Fibroblast of villous mesenchyme (primary cell): Measurements from ENCODE around the gene LRRC58. TPM values are rescaled to one million over a fixed set of nuclear protein-coding genes. Genes with fewer than 3 reads are reported as not detected.
"Not testable (repeated sequence)": the region's sequence is repeated elsewhere in the genome, so short reads cannot be mapped to it uniquely, and the experiment has no call there.

Experiments used
- DNase-seq: peaks from one replicate; pipeline ENCODE4 v3.0.0-alpha.2; 2010; ENCODE audit warnings: low read depth
- H3K4me3 ChIP-seq: 2 replicates; pipeline ENCODE4 v1.5.1; 2011; ENCODE audit warnings: low read depth, mild to moderate bottlenecking, low read length
- total RNA-seq: library from RNA; depleted of rRNA; stranded (reverse); fragments of >200 nt; gene quantifications from 2 replicates; pipeline ENCODE4 v1.2.3, GENCODE V29; 2012
- TF ChIP-seq, protein P1 (sequence below): IDR thresholded peaks from 2 replicates; pipeline ENCODE4 v1.5.1; 2012; ENCODE audit warnings: low read depth, mild to moderate bottlenecking, low read length; ENCODE audit not compliant: insufficient read depth

LRRC58 gene
- total RNA-seq, 1 donor: 29.4 TPM

DNA sequence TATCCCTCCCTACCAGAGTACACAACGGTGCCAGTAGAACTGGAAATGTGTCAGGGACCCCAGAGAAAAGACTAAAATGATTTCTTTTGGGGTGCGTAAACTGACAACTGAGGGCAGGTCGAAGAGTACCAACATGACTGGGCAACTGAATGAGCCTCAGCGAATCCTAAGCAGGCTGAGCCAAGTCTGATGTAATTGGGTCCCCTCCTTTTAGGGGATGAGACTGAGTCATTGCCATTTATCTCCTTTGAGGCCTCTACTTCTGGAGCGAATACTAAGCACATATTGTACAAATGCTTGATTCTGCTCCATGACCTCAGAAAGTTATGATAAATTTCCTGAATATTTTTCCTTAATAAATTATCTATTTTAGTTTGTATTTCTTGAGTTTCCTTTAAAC, 46.8 kb downstream of the LRRC58 start:
- peak; percentile 13 for DNase-seq
- TF ChIP-seq, protein P1, sequence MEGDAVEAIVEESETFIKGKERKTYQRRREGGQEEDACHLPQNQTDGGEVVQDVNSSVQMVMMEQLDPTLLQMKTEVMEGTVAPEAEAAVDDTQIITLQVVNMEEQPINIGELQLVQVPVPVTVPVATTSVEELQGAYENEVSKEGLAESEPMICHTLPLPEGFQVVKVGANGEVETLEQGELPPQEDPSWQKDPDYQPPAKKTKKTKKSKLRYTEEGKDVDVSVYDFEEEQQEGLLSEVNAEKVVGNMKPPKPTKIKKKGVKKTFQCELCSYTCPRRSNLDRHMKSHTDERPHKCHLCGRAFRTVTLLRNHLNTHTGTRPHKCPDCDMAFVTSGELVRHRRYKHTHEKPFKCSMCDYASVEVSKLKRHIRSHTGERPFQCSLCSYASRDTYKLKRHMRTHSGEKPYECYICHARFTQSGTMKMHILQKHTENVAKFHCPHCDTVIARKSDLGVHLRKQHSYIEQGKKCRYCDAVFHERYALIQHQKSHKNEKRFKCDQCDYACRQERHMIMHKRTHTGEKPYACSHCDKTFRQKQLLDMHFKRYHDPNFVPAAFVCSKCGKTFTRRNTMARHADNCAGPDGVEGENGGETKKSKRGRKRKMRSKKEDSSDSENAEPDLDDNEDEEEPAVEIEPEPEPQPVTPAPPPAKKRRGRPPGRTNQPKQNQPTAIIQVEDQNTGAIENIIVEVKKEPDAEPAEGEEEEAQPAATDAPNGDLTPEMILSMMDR: no peak
- H3K4me3 ChIP-seq: no peak overlapping the region

DNA sequence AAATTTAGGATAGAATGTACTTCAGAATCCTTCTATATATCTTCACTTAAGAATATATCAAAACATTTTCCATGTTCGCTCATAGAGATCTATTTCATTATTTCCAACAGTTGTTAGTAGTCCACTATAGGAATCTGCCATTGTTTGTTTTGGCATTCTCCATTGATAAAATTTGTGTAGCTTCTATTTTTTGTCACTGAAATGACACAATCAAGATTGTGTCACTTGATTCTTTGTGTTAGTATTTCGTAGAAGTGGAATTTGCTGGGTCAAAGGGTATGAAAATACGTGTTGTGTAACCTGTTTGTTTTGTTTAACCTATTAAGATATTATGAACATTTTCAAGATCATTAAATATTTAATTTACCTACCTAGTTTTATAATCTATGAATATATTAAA, 48.2 kb downstream of the LRRC58 start:
- TF ChIP-seq, protein P1: no peak
- H3K4me3 ChIP-seq: no peak overlapping the region
- DNase-seq: peak; percentile 22

DNA sequence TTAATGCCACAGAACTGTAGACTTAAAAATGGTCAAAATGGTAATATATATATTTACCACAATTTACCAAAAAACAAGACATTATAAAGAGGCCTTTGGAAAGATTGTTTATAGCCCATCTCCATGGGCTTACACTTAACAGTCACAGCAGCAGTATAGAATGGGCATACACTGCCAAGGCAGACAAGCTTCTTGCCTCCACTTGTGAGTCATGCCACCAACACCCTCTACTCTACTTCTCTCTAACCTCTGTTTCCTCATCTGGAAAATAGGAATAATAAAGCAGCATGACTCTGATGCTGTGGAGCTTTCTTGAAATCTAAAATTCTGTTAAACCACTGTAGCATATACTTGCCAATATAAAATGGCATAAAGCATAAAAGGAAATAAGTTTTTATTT, 49.8 kb downstream of the LRRC58 start:
- no peak for DNase-seq
- TF ChIP-seq, protein P1: no peak
- no peak overlapping the region for H3K4me3 ChIP-seq

DNA sequence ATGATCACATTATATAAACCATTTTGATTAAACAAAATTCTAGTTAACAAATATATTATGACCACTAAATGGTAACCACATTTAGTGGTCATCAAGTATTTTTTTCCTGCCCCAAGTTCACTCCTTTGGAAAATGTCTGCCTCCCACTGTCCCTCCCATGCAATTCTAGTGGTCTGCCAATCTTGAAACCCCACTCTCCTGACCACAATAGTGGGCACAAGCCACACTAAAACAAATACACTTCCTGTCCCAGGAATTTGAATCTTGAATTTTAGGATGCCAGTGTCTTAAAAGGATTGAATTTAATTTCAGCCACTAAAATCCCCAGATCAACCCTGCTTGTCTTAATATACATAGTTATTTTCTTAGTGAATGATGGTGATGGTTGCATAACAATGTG, 50.2 kb downstream of the LRRC58 start:
- DNase-seq: no peak
- TF ChIP-seq, protein P1: no peak
- H3K4me3 ChIP-seq: no peak overlapping the region

DNA sequence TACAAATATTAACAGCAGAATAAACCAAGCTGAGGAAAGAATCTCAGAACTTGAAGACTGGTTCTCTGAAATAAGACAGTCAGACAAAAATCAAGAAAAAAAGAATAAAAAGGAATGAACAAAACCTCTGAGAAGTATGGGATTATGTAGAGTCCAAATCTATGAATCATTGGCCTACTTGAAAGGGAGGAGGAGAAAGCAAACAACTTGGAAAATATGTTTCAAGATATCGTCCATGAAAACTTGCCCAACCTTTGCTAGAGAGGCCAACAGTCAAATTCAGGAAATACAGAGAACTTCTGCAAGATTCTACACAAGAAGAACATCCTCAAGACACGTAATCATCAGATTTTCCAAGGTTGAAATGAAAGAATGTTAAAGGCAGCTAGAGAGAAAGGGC, 57.6 kb downstream of the LRRC58 start:
- peak; percentile 7 for DNase-seq
- not testable (repeated sequence) for H3K4me3 ChIP-seq

DNA sequence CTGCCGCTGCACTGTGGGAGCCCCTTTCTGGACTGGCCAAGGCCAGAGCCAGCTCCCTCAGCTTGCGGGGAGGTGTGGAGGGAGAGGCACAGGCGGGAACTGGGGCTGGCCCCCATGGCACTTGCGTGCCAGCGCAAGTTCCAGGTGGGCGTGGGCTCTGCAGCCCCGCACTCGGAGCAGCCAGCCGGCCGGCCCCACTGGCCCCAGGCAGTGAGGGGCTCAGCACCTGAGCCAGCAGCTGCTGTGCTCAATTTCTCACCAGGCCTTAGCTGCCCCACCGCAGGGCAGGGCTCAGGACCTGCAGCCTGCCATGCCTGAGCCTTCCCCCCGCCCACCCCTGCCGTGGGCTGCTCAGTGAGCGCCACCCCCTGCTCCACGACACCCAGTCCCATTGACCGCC, 59.5 kb downstream of the LRRC58 start:
- TF ChIP-seq, protein P1: no peak
- no peak for DNase-seq
- no peak overlapping the region for H3K4me3 ChIP-seq

DNA sequence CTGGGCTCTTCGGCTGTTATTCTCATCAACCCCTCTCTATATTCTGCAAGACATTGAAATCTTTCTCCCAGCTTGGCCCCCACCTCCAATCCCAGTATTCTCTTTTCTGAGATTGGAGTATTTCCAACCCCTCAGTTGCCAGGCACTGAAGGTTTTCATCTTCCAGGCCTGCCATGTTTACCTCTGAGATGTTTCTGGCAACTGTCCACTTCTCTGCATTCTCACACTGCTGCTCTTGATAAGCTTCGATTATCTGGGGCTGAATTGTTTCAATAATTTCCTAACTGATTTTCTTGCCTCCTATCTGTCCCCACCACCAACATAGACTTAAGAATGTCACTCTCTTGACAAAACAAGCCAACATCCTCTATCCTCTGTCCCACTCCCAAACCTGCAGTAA, 62.7 kb downstream of the LRRC58 start:
- DNase-seq: no peak
- no peak overlapping the region for H3K4me3 ChIP-seq
- TF ChIP-seq, protein P1: no peak
